Fibroblast of lung (primary cell): ENCODE measurements around the gene C1orf226. TPM values are rescaled to one million over a fixed set of nuclear protein-coding genes. Genes with fewer than 3 reads are reported as not detected.

Experiments
- DNase-seq, 2 donors: peaks; one replicate each; pipeline versions ENCODE4 v3.0.0 to v3.0.0-alpha.2; 2010; ENCODE audit warnings: low read depth in 2 of 2
- H2AFZ ChIP-seq: 2 replicates; pipeline ENCODE4 v1.5.1; 2012; ENCODE audit warnings: low read length, control low read depth, inconsistent platforms
- H3K27ac ChIP-seq: 2 replicates; pipeline ENCODE4 v1.5.1; 2011; ENCODE audit warnings: low read length, control low read depth; ENCODE audit not compliant: insufficient read depth
- H3K27me3 ChIP-seq: 2 replicates; pipeline ENCODE4 v1.5.1; 2011; ENCODE audit warnings: mild to moderate bottlenecking, low read length; ENCODE audit not compliant: control insufficient read depth, insufficient read depth
- H3K36me3 ChIP-seq: 2 replicates; pipeline ENCODE4 v1.5.1; 2011; ENCODE audit warnings: low read length; ENCODE audit not compliant: control insufficient read depth, insufficient read depth
- H3K4me1 ChIP-seq: 2 replicates; pipeline ENCODE4 v1.5.1; 2011; ENCODE audit warnings: low read length; ENCODE audit not compliant: control insufficient read depth, insufficient read depth; ENCODE audit errors: extremely low read depth
- H3K4me2 ChIP-seq: 2 replicates; pipeline ENCODE4 v1.5.1; 2011; ENCODE audit warnings: low read length, control low read depth; ENCODE audit not compliant: insufficient read depth; ENCODE audit errors: extremely low read depth
- H3K4me3 ChIP-seq, 4 experiments: fragments of 200-600 bp in 1 of 4; sonication (generic) in 1 of 4; replicated peaks in 1 of 4; 2 replicates each; pipeline ENCODE4 v1.5.1; 2011 to 2016; ENCODE audit warnings: low read length in 4 of 4, low read depth in 3 of 4, mild to moderate bottlenecking in 3 of 4, control low read depth in 2 of 4, inconsistent platforms in 1 of 4, mixed read lengths in 1 of 4; ENCODE audit not compliant: insufficient read depth in 1 of 4; ENCODE audit errors: control extremely low read depth in 1 of 4
- H3K79me2 ChIP-seq: 2 replicates; pipeline ENCODE4 v1.5.1; 2012; ENCODE audit warnings: mild to moderate bottlenecking, low read length, inconsistent platforms; ENCODE audit not compliant: control insufficient read depth, insufficient read depth
- H3K9ac ChIP-seq: 2 replicates; pipeline ENCODE4 v1.5.1; 2011; ENCODE audit warnings: mild to moderate bottlenecking, low read length, control low read depth; ENCODE audit not compliant: insufficient read depth
- H3K9me3 ChIP-seq: 2 replicates; pipeline ENCODE4 v1.5.1; 2012; ENCODE audit warnings: low read depth, low read length; ENCODE audit not compliant: control insufficient read depth, insufficient read depth
- H4K20me1 ChIP-seq: 2 replicates; pipeline ENCODE4 v1.5.1; 2011; ENCODE audit warnings: low read length; ENCODE audit not compliant: control insufficient read depth, insufficient read depth; ENCODE audit errors: extremely low read depth
- CTCF ChIP-seq, 2 donors: IDR thresholded peaks in 1 of 2; conservative IDR thresholded peaks in 1 of 2; 1 replicate in 1 of 2; 2 replicates in 1 of 2; pipeline ENCODE4 v1.5.1; 2011 to 2012; ENCODE audit warnings: low read length in 2 of 2, control low read depth in 1 of 2, inconsistent platforms in 1 of 2, low read depth in 1 of 2, mild to moderate bottlenecking in 1 of 2
- EZH2 ChIP-seq: IDR thresholded peaks from 2 replicates; pipeline ENCODE4 v1.5.1; 2012; ENCODE audit warnings: low read length, control low read depth, mild to moderate bottlenecking; ENCODE audit errors: missing control alignments
- polyA plus RNA-seq, 2 donors: library from polyadenylated mRNA; depleted of rRNA in 1 of 2; stranded (reverse) in 1 of 2; unstranded in 1 of 2; fragments of >200 nt; gene quantifications; 2 replicates each; pipeline ENCODE4 v1.2.1, GENCODE V29; 2011 to 2012; ENCODE audit warnings: missing spikeins in 1 of 2
- total RNA-seq: library from RNA; depleted of rRNA; stranded (reverse); fragments of >200 nt; gene quantifications from 2 replicates; pipeline ENCODE4 v1.2.1, GENCODE V29; 2014

The C1orf226 gene
- total and polyA plus RNA-seq, 2 donors (not counting 1 experiment from before 2014, with no cell fraction given), result 0.10 to 0.33 TPM

- Histone ChIP-seq H3K4me2 (no peak overlapping the region), H3K79me2 (no peaks in the 10 kb centered on the region), H3K9ac (no peak overlapping the region), H4K20me1 (no peaks in the 10 kb centered on the region), H3K4me3 (no peak overlapping the region), H3K36me3 (no peaks in the 10 kb centered on the region), H3K9me3 (no peaks in the 10 kb centered on the region), H2AFZ (no peak overlapping the region), H3K4me1 (no peaks in the 10 kb centered on the region), H3K27ac (no peak overlapping the region), H3K27me3 (peaks cover 2% of the 10 kb centered on the region)
- DNase-seq, result no peak
- TF ChIP-seq EZH2 (no peak), CTCF (conservative IDR thresholded peaks at IDR 0.05 in 1 of 2, IDR thresholded peaks at IDR 0.05 in 1 of 2; ENCODE audit: low read depth in 1 of 2, low read length in 2 of 2) (no peak)
Observed at GRCh38 chr1:162368451-162368850, 13.1 kb upstream of the C1orf226 start.

GRCh38 chr1:162369571-162369970 lies 12.0 kb upstream of the C1orf226 start:
- Histone ChIP-seq H3K27ac (no peak overlapping the region), H3K79me2 (no peaks in the 10 kb centered on the region), H3K9me3 (no peaks in the 10 kb centered on the region), H3K27me3 (peaks cover 2% of the 10 kb centered on the region), H3K4me2 (no peak overlapping the region), H2AFZ (no peak overlapping the region), H3K4me1 (no peaks in the 10 kb centered on the region), H3K4me3 (no peak overlapping the region), H4K20me1 (no peaks in the 10 kb centered on the region), H3K36me3 (no peaks in the 10 kb centered on the region), H3K9ac (no peak overlapping the region)
- no peak for TF ChIP-seq CTCF (conservative IDR thresholded peaks at IDR 0.05 in 1 of 2, IDR thresholded peaks at IDR 0.05 in 1 of 2; ENCODE audit: low read depth in 1 of 2, low read length in 2 of 2)
- TF ChIP-seq EZH2, result no peak
- DNase-seq, result no peak

- no peaks in the 10 kb centered on the region for H4K20me1 ChIP-seq
- H3K4me3 ChIP-seq, result no peak overlapping the region
- H3K79me2 ChIP-seq, result no peaks in the 10 kb centered on the region
- no peak overlapping the region for H3K27ac ChIP-seq
- TF ChIP-seq EZH2, result no peak
- no peak for TF ChIP-seq CTCF (conservative IDR thresholded peaks at IDR 0.05 in 1 of 2, IDR thresholded peaks at IDR 0.05 in 1 of 2; ENCODE audit: low read depth in 1 of 2, low read length in 2 of 2)
- H3K4me1 ChIP-seq, result no peaks in the 10 kb centered on the region
- peaks cover 2% of the 10 kb centered on the region for H3K27me3 ChIP-seq
- H3K9ac ChIP-seq, result no peak overlapping the region
- H2AFZ ChIP-seq, result no peak overlapping the region
- no peaks in the 10 kb centered on the region for H3K36me3 ChIP-seq
- no peaks in the 10 kb centered on the region for H3K9me3 ChIP-seq
- DNase-seq, result no peak
- no peak overlapping the region for H3K4me2 ChIP-seq
Observed at GRCh38 chr1:162370161-162370560, 11.4 kb upstream of the C1orf226 start.
